Left lung (tissue), 10 donors: ENCODE results near the gene UNC45A. TPM values are rescaled to one million over a fixed set of nuclear protein-coding genes. Genes with fewer than 3 reads are reported as not detected.

Experiments used
- ATAC-seq: fragments of 200-7000 bp; cut with Tn5 transposase; one replicate; pipeline ENCODE4 v1.9.1; 2020; ENCODE audit warnings: moderate library complexity
- DNase-seq, 4 donors: peaks; one replicate each; pipeline ENCODE4 v3.0.0-alpha.2; 2013 to 2020
- H3K27ac ChIP-seq, 2 donors: fragments of 200-600 bp; sonication (generic) in 1 of 2; one replicate each; pipeline versions ENCODE4 v1.5.0 to v1.8.0; 2020 to 2021
- H3K27me3 ChIP-seq, 2 donors: fragments of 200-600 bp; sonication (generic) in 1 of 2; one replicate each; pipeline versions ENCODE4 v1.5.0 to v1.8.0; 2020 to 2021
- H3K36me3 ChIP-seq, 2 donors: fragments of 200-600 bp; sonication (generic) in 1 of 2; one replicate each; pipeline versions ENCODE4 v1.5.0 to v1.8.0; 2020 to 2021
- H3K4me1 ChIP-seq, 2 donors: fragments of 200-600 bp; one replicate each; pipeline ENCODE4 v1.8.0; 2021
- H3K4me3 ChIP-seq, 2 donors: fragments of 200-600 bp; sonication (generic) in 1 of 2; one replicate each; pipeline versions ENCODE4 v1.5.0 to v1.8.0; 2020 to 2021; ENCODE audit warnings: mild to moderate bottlenecking in 1 of 2
- H3K9me3 ChIP-seq, 2 donors: fragments of 200-600 bp; sonication (generic) in 1 of 2; one replicate each; pipeline versions ENCODE4 v1.5.0 to v1.8.0; 2020 to 2021
- intact Hi-C, 2 donors: fragments of 100-400 bp; cut with DNase I; formaldehyde crosslinking; loops; one replicate each; pipeline versions ENCODE4 v1.11.2 to v1.14.2; 2022
- polyA plus RNA-seq, 6 donors: library from polyadenylated mRNA; unstranded; fragments of 120-200 nt; gene quantifications; one replicate each; pipeline ENCODE4 v1.2.1, GENCODE V29; 2013; ENCODE audit not compliant: insufficient read length in 6 of 6
- total RNA-seq, 2 donors: library from RNA; stranded (reverse); fragmentation: NEBNext Ultra II Directional; extraction: Animal tissue kit (Norgen Biotek cat#: 25700); gene quantifications; one replicate each; pipeline ENCODE4 v1.2.1, GENCODE V29; 2021
- TF ChIP-seq, protein P1 (sequence below), 2 donors: fragments of 200-600 bp; sonication (generic) in 1 of 2; IDR thresholded peaks; one replicate each; pipeline versions ENCODE4 v1.5.0 to v1.8.0; 2021; ENCODE audit warnings: antibody characterized with exemption in 2 of 2
- donor health status: DM: no; HTN: yes; CAD: no.
- donor health status: DM: no; HTN: no; CAD: no.

The UNC45A gene
- total and polyA plus RNA-seq, 8 donors, result 62.3 to 80.4 (median 70.7) TPM

DNA sequence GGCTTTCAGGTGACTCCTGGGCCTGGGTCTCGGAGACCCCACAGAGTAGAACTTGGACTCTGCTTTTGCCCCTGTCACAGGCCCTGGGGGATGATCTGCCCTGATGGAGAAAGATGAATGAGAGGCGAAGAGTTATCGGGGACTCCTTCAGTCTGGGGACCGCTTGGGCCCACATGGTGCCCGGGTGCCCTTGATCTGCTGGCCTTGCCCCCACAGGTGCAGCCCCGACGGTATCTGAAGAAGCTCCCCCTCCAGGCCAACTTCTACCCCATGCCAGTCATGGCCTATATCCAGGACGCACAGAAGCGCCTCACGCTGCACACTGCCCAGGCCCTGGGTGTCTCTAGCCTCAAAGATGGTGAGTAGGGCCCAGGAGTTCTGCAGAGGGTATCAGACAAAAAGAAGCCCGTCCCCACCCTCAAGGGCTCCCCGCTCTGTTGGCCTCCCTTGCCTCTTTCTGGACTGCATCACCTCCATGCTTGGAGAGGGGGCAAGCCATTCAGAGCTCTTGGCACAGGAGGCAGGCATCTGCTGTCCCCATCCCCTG, 21.6 kb upstream of the UNC45A start:
- H3K9me3 ChIP-seq, result no peaks in the 10 kb centered on the region
- intact Hi-C loops, result no loop called here
- peak overlapping the region in 1 of 2 donors; percentile 88 for H3K27ac ChIP-seq
- peaks cover 0 to 45% of the 10 kb centered on the region in 2 donors for H3K4me1 ChIP-seq
- TF ChIP-seq, protein P1, sequence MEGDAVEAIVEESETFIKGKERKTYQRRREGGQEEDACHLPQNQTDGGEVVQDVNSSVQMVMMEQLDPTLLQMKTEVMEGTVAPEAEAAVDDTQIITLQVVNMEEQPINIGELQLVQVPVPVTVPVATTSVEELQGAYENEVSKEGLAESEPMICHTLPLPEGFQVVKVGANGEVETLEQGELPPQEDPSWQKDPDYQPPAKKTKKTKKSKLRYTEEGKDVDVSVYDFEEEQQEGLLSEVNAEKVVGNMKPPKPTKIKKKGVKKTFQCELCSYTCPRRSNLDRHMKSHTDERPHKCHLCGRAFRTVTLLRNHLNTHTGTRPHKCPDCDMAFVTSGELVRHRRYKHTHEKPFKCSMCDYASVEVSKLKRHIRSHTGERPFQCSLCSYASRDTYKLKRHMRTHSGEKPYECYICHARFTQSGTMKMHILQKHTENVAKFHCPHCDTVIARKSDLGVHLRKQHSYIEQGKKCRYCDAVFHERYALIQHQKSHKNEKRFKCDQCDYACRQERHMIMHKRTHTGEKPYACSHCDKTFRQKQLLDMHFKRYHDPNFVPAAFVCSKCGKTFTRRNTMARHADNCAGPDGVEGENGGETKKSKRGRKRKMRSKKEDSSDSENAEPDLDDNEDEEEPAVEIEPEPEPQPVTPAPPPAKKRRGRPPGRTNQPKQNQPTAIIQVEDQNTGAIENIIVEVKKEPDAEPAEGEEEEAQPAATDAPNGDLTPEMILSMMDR (IDR thresholded peaks at IDR 0.05), result no peak
- no peak for ATAC-seq
- no peak overlapping the region for H3K4me3 ChIP-seq
- no peak for DNase-seq
- peaks cover 0 to 100% of the 10 kb centered on the region in 2 donors for H3K36me3 ChIP-seq
- H3K27me3 ChIP-seq, result no peaks in the 10 kb centered on the region

DNA sequence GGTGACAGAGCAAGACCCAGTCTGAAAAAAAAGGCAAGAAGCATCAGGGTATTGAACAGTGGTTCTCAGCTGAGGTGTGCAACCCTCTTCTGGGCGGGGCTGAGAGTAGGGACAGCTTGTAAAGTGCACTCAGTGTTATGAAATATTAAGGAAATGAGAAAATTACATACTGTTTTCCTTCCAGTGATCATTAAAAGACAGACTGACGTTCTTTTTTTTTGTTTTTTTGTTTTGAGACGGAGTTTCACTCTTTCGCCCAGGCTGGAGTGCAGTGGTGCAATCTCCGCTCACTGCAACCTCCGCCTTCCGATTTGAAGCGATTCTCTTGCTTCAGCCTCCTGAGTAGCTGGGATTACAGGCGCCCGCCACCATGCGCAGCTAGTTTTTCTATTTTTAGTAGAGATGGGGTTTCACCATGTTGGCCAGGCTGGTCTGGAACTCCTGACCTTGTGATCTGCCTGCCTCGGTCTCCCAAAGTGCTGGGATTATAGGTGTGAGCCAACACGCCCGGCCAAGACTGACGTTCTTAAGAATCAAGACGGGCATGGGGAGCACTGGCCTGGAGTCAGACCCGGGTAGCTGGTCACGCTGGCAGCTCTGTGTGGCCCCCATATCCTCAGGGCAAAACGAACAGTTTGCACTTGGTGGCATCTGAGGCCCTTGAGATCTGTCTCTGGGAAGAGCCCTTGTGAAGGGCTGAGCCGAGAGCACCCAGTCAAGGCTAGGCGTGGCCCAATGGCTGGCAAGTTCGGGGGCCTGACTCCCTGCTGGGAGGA, 20.6 kb upstream of the UNC45A start:
- H3K9me3 ChIP-seq, result no peaks in the 10 kb centered on the region
- DNase-seq (no peak), ATAC-seq (peak; percentile 11)
- H3K4me3 ChIP-seq, result no peak overlapping the region
- peak overlapping the region in 1 of 2 donors; percentile 88 for H3K27ac ChIP-seq
- peaks cover 0 to 45% of the 10 kb centered on the region in 2 donors for H3K4me1 ChIP-seq
- peaks cover 0 to 100% of the 10 kb centered on the region in 2 donors for H3K36me3 ChIP-seq
- H3K27me3 ChIP-seq, result no peaks in the 10 kb centered on the region
- TF ChIP-seq, protein P1 (IDR thresholded peaks at IDR 0.05), result no peak
- intact Hi-C loops, result no loop called here

DNA sequence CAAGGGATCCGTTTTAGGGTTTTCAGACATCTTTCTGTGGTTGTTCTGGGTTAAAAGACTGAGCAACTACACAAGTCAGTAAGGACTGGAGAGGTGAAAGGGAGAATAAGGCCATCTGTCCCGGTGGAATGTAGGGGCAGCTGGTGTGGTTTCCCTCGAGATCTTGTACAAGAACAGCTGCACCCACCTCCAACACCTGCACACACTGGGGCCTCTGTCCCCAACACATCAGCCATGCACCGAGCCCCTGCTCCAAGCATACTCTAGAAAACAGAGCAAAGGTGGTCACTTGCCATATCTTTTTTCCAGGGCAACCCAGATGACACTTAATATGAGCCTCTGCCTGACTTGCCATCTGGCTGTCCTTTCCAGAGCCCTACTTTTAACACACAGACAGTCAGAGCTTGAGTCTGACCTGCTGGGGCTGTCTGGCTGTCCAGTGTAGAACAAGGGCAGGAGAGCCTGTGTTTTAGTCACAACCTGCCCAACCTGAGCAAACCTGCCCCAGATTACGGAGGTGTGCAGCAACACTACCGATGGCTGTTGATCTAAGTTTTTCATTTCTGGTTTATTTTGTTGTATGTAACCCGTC, 19.8 kb upstream of the UNC45A start:
- Histone ChIP-seq H3K9me3 (no peaks in the 10 kb centered on the region), H3K4me3 (no peak overlapping the region), H3K27me3 (no peaks in the 10 kb centered on the region), H3K4me1 (peaks cover 0 to 45% of the 10 kb centered on the region in 2 donors), H3K27ac (peak overlapping the region; percentile 33 to 88), H3K36me3 (peaks cover 0 to 100% of the 10 kb centered on the region in 2 donors)
- ATAC-seq, result no peak
- TF ChIP-seq, protein P1 (IDR thresholded peaks at IDR 0.05), result no peak
- DNase-seq, result no peak
- intact Hi-C loops, result no loop called here

DNA sequence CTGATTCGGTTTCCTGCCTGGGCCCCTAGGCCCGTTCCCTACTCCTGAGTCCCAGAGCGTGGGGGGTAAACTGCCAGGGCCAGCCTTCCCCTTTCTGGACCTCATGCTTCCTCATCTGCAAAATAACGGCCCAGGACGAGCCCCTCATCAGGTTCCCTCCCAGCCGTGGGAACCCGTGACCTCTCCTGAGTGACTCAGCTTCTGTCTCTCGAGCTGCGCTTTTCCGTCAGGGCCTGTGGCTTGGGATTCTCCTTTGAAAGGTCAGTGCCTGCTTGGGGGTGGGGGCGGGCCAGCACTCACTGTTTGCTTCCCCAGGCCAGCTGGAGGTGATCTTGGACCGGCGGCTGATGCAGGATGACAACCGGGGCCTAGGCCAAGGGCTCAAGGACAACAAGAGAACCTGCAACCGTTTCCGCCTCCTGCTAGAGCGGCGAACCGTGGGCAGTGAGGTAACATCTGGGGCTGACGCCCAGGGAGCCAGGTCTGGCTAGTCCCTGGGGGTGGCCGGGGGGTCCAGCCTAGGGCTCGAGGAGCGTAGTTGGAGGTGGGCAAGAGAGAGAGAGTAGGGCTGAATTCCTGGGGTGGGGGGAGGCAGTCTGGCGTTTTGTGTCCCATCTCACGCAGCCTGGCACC, 19.2 kb upstream of the UNC45A start:
- H3K27ac ChIP-seq, result peak overlapping the region in 1 of 2 donors; percentile 88
- DNase-seq (peak in 2 of 4 donors; percentile 90 to 92), ATAC-seq (peak; percentile 72)
- no peaks in the 10 kb centered on the region for H3K27me3 ChIP-seq
- H3K4me3 ChIP-seq, result peak overlapping the region in 1 of 2 donors; percentile 38
- peaks cover 0 to 45% of the 10 kb centered on the region in 2 donors for H3K4me1 ChIP-seq
- no peaks in the 10 kb centered on the region for H3K9me3 ChIP-seq
- intact Hi-C loops, result no loop called here
- peaks cover 0 to 100% of the 10 kb centered on the region in 2 donors for H3K36me3 ChIP-seq
- TF ChIP-seq, protein P1 (IDR thresholded peaks at IDR 0.05), result no peak
